Measurements from ENCODE around the gene LASP1NB.

DNA sequence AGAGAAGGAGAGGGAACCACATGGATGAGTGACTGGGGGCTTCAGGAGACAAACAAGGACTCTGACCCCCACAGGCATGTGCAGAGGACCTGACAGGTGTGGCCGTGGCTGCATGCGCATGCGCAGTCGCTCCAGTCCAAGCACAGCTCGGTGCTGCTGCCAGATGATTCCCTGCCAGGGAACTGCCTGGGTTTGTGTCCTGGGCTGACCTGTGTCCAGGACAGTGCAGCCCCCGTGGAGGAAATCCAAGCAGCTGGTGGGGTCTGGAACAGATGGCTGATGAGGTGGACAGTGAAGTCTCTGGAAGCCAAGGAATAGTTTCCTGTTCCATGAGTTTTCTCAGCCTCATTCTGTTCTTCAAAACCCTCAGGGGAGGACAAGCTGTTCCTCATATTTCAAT is 28.2 kb upstream of the LASP1NB start:
- TF ChIP-seq POLR2AphosphoS5 (IDR thresholded peaks at IDR 0.05; ENCODE audit: insufficient read depth, low read depth, low read length) (no peak), CTCF (IDR thresholded peaks at IDR 0.05; ENCODE audit: extremely low read depth in 1 of 2, insufficient read depth in 1 of 2, low read depth in 1 of 2, low read length in 2 of 2) (no peak), EZH2 (IDR thresholded peaks at IDR 0.05; ENCODE audit: borderline replicate concordance, low read depth, low read length, severe bottlenecking) (no peak), POLR2A (IDR thresholded peaks at IDR 0.05; ENCODE audit: low read depth, low read length) (no peak), MYC (IDR thresholded peaks at IDR 0.05; ENCODE audit: low read depth, low read length) (no peak)

Measured in endothelial cell of umbilical vein (primary cell).